K562 (cell line): Measurements from ENCODE around the gene MAP1LC3A. TPM values are rescaled to one million over a fixed set of nuclear protein-coding genes. Genes with fewer than 3 reads are reported as not detected.

Experiments
- ATAC-seq: fragments of 200-7000 bp; cut with Tn5 transposase; 3 replicates; pipeline ENCODE4 v1.9.1; 2020; ENCODE audit warnings: moderate library complexity
- BruUV-seq: library from RNA; stranded (reverse); fragments of 400-500 nt; replicated peaks from 2 replicates; lab custom pipeline; 2021; lab: Mats Ljungman, UMichigan
- CTCF ChIA-PET: fragments of 300-600 bp; formaldehyde crosslinking; extraction: SDS; loops from one replicate; lab custom pipeline; 2021; ENCODE audit warnings: low intra/inter-chr PET ratio; lab: Yijun Ruan, JAX
- POLR2A ChIA-PET: fragments of 300-600, 350-650 bp; sonication (Branson Sonifier 250); formaldehyde crosslinking; extraction: SDS; loops from one replicate; lab custom pipeline; 2021; ENCODE audit warnings: antibody characterized with exemption, inconsistent platforms; lab: Yijun Ruan, JAX
- DNase-seq, 4 experiments: peaks; one replicate each; pipeline versions ENCODE4 v3.0.0 to v3.0.0-alpha.2; 2011 to 2018; ENCODE audit warnings: low spot score in 3 of 4, mixed read lengths in 3 of 4; ENCODE audit errors: extremely low read depth in 1 of 4
- FAIRE-seq: peaks from 2 replicates; lab custom pipeline; 2011; peaks lifted over from hg19 to GRCh38; lab: Jason Lieb, UNC
- H2AFZ ChIP-seq: 2 replicates; pipeline ENCODE4 v1.6.0; 2011; ENCODE audit warnings: low read depth, low read length, control low read depth, inconsistent platforms
- H3K27ac ChIP-seq: fragments of 200-600 bp; 3 replicates; pipeline ENCODE4 v1.8.0; 2011; ENCODE audit warnings: low read depth, mild to moderate bottlenecking, control low read depth, inconsistent platforms, low read length, moderate library complexity, mixed read lengths; ENCODE audit errors: extremely low read depth
- H3K27me3 ChIP-seq, 2 experiments: fragments of 300-600 bp in 1 of 2; 2 replicates in 1 of 2; 3 replicates in 1 of 2; pipeline versions ENCODE4 v1.6.0 to v1.8.0; 2011; ENCODE audit warnings: inconsistent platforms in 2 of 2, low read length in 2 of 2, mild to moderate bottlenecking in 1 of 2, mixed read lengths in 1 of 2, moderate library complexity in 1 of 2; ENCODE audit not compliant: control insufficient read depth in 2 of 2, insufficient read depth in 2 of 2
- H3K36me3 ChIP-seq: fragments of 300-600 bp; 3 replicates; pipeline ENCODE4 v1.8.0; 2011; ENCODE audit warnings: mild to moderate bottlenecking, low read length, inconsistent platforms; ENCODE audit not compliant: control insufficient read depth, insufficient read depth
- H3K4me1 ChIP-seq, 2 experiments: fragments of 200-600 bp in 1 of 2; replicated peaks in 1 of 2; 2 replicates in 1 of 2; 3 replicates in 1 of 2; pipeline versions ENCODE4 v1.5.1 to v1.8.0; 2011; ENCODE audit warnings: inconsistent platforms in 2 of 2, low read length in 2 of 2, mild to moderate bottlenecking in 1 of 2, mixed read lengths in 1 of 2, moderate library complexity in 1 of 2; ENCODE audit not compliant: control insufficient read depth in 2 of 2, insufficient read depth in 2 of 2
- H3K4me2 ChIP-seq: 2 replicates; pipeline ENCODE4 v1.6.1; 2011; ENCODE audit warnings: low read length, control low read depth, inconsistent platforms, mixed read lengths; ENCODE audit not compliant: insufficient read depth
- H3K4me3 ChIP-seq: fragments of 200-600 bp; sonication (generic), shearing (Covaris generic); 2 replicates; pipeline ENCODE4 v1.5.1; 2016; ENCODE audit warnings: control low read depth, inconsistent platforms
- H3K79me2 ChIP-seq: fragments of 200-600 bp; 3 replicates; pipeline ENCODE4 v1.8.0; 2011; ENCODE audit warnings: low read length, inconsistent platforms; ENCODE audit not compliant: control insufficient read depth, insufficient read depth
- H3K9ac ChIP-seq, 2 experiments: 2 replicates each; pipeline versions ENCODE4 v1.6.0 to v1.6.1; 2011; ENCODE audit warnings: low read depth in 2 of 2, low read length in 2 of 2, control low read depth in 1 of 2, inconsistent platforms in 1 of 2, mild to moderate bottlenecking in 1 of 2, mixed read lengths in 1 of 2; ENCODE audit not compliant: insufficient read depth in 1 of 2
- H3K9me1 ChIP-seq: one replicate; pipeline ENCODE4 v1.6.0; 2011; ENCODE audit warnings: inconsistent platforms, mild to moderate bottlenecking, low read length, moderate library complexity; ENCODE audit not compliant: control insufficient read depth, insufficient read depth
- H3K9me3 ChIP-seq: replicated peaks from 2 replicates; pipeline ENCODE4 v1.5.1; 2011; ENCODE audit warnings: low read depth, low read length, inconsistent platforms; ENCODE audit not compliant: control insufficient read depth, insufficient read depth
- H4K20me1 ChIP-seq: replicated peaks from 2 replicates; pipeline ENCODE4 v1.6.1; 2011; ENCODE audit warnings: low read length, inconsistent platforms, mixed read lengths; ENCODE audit not compliant: control insufficient read depth, insufficient read depth
- AFF1 ChIP-seq, 2 experiments: fragments of 450-650 bp; IDR thresholded peaks; 2 replicates each; pipeline ENCODE4 v1.6.1; 2018; ENCODE audit warnings: mild to moderate bottlenecking in 2 of 2, low read depth in 1 of 2; ENCODE audit not compliant: partially characterized antibody in 2 of 2
- CEBPZ ChIP-seq: fragments of 150-350 bp; IDR thresholded peaks from 2 replicates; pipeline ENCODE4 v1.6.1; 2014; ENCODE audit warnings: low read depth, mild to moderate bottlenecking, low read length, borderline replicate concordance
- CTCFL ChIP-seq: IDR thresholded peaks from 2 replicates; pipeline ENCODE4 v1.6.1; 2011; ENCODE audit warnings: borderline replicate concordance, low read depth, mild to moderate bottlenecking, moderate library complexity, low read length; ENCODE audit not compliant: insufficient read depth, poor library complexity, severe bottlenecking
- ESRRA ChIP-seq: fragments of 450-650 bp; IDR thresholded peaks from 2 replicates; pipeline ENCODE4 v1.6.1; 2014; ENCODE audit warnings: low read depth, mild to moderate bottlenecking, moderate library complexity, borderline replicate concordance
- HCFC1 ChIP-seq: IDR thresholded peaks from 2 replicates; pipeline ENCODE4 v1.6.1; 2012; ENCODE audit warnings: low read depth, low read length, improper control_type of control experiment
- JUND ChIP-seq, 2 experiments: IDR thresholded peaks; 2 replicates in 1 of 2; 3 replicates in 1 of 2; pipeline ENCODE4 v1.6.1; 2011; ENCODE audit warnings: borderline replicate concordance in 2 of 2, low read depth in 2 of 2, low read length in 2 of 2, improper control_type of control experiment in 1 of 2, missing biosample characterization in 1 of 2, missing genetic modification characterization in 1 of 2, missing genetic modification reagents in 1 of 2
- POU5F1 ChIP-seq: fragments of 150-350 bp; IDR thresholded peaks from 2 replicates; pipeline ENCODE4 v1.6.1; 2014; ENCODE audit warnings: borderline replicate concordance, low read length, low read depth, mild to moderate bottlenecking; ENCODE audit not compliant: partially characterized antibody
- RBFOX2 ChIP-seq: fragments of 200-400 bp; formaldehyde crosslinking; IDR thresholded peaks from 2 replicates; pipeline ENCODE4 v1.6.1; 2017; ENCODE audit warnings: low read depth, mild to moderate bottlenecking, low read length, moderate library complexity
- SMARCA4 ChIP-seq: fragments of 450-650 bp; IDR thresholded peaks from 2 replicates; pipeline ENCODE4 v1.6.1; 2016
- SMARCC2 ChIP-seq: fragments of 450-650 bp; IDR thresholded peaks from 2 replicates; pipeline ENCODE4 v1.6.1; 2017; ENCODE audit warnings: antibody characterized with exemption, moderate library complexity, mild to moderate bottlenecking, low read depth
- WGBS: fragments of 100-300 bp; shearing (Covaris generic); methylation state at CpG from one replicate; pipeline ENCODE4 v1.1.6; 2016; ENCODE audit warnings: low coverage, mixed read lengths; ENCODE audit not compliant: insufficient coverage; ENCODE audit errors: missing lambda C conversion rate; 5-methylcytosine and 5-hydroxymethylcytosine counted together
- in situ Hi-C: fragments of 300-500 bp; cut with MboI; formaldehyde crosslinking; loops from 4 replicates; pipeline ENCODE4 v1.15.0; 2018; ENCODE audit warnings: inconsistent platforms, mixed read lengths
- intact Hi-C: fragments of 100-400 bp; cut with micrococcal nuclease; formaldehyde crosslinking; loops from 2 replicates; pipeline ENCODE4 v1.14.2; 2022
- polyA plus RNA-seq, 8 experiments: library from polyadenylated mRNA; depleted of rRNA in 4 of 8; stranded (reverse) in 5 of 8; unstranded in 3 of 8; fragments of >200 nt; fragmentation: Nextera tagmentation in 2 of 8; fragmentation: Illumina TruSeq in 1 of 8; extraction: Ambion mirVana in 2 of 8; extraction: Trizol in 1 of 8; gene quantifications; 2 replicates each; pipeline versions ENCODE4 v1.2.1 to v1.2.3, GENCODE V29; 2011 to 2014; ENCODE audit warnings: inconsistent platforms in 1 of 8, missing spikeins in 1 of 8
- total RNA-seq, 7 experiments: library from RNA; depleted of rRNA in 6 of 7; stranded (reverse); fragments of >200 nt in 6 of 7; fragmentation: Illumina TruSeq in 2 of 7; extraction: Trizol in 2 of 7; gene quantifications; 2 replicates each; pipeline versions ENCODE4 v1.2.1 to v1.2.3, GENCODE V29; 2011 to 2021; ENCODE audit warnings: low replicate concordance in 1 of 7

Gene MAP1LC3A
- total and polyA plus RNA-seq, 9 of the 15 experiments (the other 6 are each of a cell fraction or from before 2014, with no cell fraction given) = 0.27 to 0.38 TPM; not detected in 7

- ATAC-seq (peak; percentile 91), DNase-seq (peak; percentile 69 to 84 (median 76)), FAIRE-seq (peak; percentile 90)
- peaks cover 0 to 3% of the 10 kb centered on the region in 2 experiments; a peak in 1 of 5 replicates for H3K4me1 ChIP-seq
- in situ Hi-C loops = loop anchor here (10.0 kb wide), 1 partner anchor 166 kb away; the partner anchor contains the start of gene TP53INP2
- WGBS = 37% methylated on average over 5 of the region's 5 CpGs
- intact Hi-C loops = loop anchor here (1.0 to 5.0 kb wide), 4 partner anchors 171 to 346 kb away; no protein-coding TSS in a partner anchor
- H3K27ac ChIP-seq = no peak overlapping the region
- no peaks in the 10 kb centered on the region for H3K27me3 ChIP-seq
- no peak overlapping the region for H3K9ac ChIP-seq
- H3K4me2 ChIP-seq = no peak overlapping the region
- no peaks in the 10 kb centered on the region for H3K9me3 ChIP-seq
- H3K79me2 ChIP-seq = no peaks in the 10 kb centered on the region
- no peaks in the 10 kb centered on the region for H3K9me1 ChIP-seq
- H4K20me1 ChIP-seq = no peaks in the 10 kb centered on the region
- no peak overlapping the region for H2AFZ ChIP-seq
- ChIA-PET POLR2A (interaction anchor here (0.6 to 2.4 kb wide), 4 partner anchors 8 to 236 kb away, joined by 3 to 8 read pairs (median 5); partner anchors contain the start of gene DYNLRB1), CTCF (interaction anchor here (0.6 to 1.2 kb wide), 4 partner anchors 166 to 230 kb away, joined by 3 to 4 read pairs (median 4); no protein-coding TSS in a partner anchor)
- H3K4me3 ChIP-seq = no peak overlapping the region
- BruUV-seq = no TSS peak
- H3K36me3 ChIP-seq = peaks cover 63% of the 10 kb centered on the region
- TF ChIP-seq HCFC1 = no peak
- no peak for TF ChIP-seq POU5F1
- TF ChIP-seq CTCFL = peak; percentile 33
- TF ChIP-seq CEBPZ = no peak
- TF ChIP-seq AFF1 (IDR thresholded peaks at IDR 0.05; ENCODE audit: low read depth in 1 of 2, partially characterized antibody in 2 of 2) = no peak
- no peak for TF ChIP-seq SMARCA4
- 0 out of 2 replicates have a peak, but pooled peaks have one; percentile 23 for TF ChIP-seq JUND (IDR thresholded peaks at IDR 0.05; ENCODE audit: borderline replicate concordance, low read depth, low read length)
- TF ChIP-seq JUND (tag; IDR thresholded peaks at IDR 0.05; ENCODE audit: borderline replicate concordance, low read depth, low read length) = no peak; the same call in 2 of the 3 replicates
- TF ChIP-seq SMARCC2 = no peak
- TF ChIP-seq ESRRA = peak; percentile 27; the same call in 1 of the 2 replicates
- no peak for TF ChIP-seq RBFOX2
Measured at GRCh38 chr20:34538671-34539123, 19.8 kb upstream of the MAP1LC3A start.
